ENCODE data around the gene ANAPC5. TPM values are rescaled to one million over a fixed set of nuclear protein-coding genes. Genes with fewer than 3 reads are reported as not detected.
"Not testable (repeated sequence)": the region's sequence is repeated elsewhere in the genome, so short reads cannot be mapped to it uniquely, and the experiment has no call there.

ANAPC5 gene
- total RNA-seq, 2 donors from 2014 or later, result 70.6 to 86.2 TPM

DNA sequence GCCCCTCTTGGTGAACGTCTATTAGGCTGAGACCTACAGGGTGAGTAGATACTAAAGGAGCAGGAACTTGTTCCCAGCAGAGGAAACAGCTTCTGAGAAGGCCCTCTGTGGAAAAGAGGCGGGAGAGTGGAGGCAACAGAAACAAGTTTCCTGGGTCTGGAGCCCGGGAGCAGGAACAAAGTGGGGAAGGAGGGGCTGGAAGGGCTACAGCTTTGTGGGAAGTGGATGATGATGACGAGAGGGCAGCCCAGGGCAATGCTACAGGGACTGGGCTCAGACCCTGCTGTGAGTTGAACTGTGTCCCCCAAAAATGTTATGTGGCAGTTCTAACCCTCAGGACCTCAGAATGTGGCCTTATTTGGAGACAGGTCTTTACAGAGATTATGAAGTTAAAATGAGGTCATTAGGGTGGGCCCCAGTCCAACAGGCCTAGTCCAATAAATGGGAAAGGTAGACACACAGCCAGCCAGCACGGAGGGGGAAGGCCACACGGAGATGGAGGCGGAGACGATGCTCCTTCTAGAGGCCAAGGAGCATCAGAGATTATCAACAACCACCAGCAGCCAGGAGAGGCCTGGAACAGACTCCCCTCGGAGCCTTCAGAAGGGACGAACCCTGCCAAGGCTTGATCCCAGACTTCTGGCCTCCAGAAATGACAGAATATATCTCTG is 70.0 kb downstream of the ANAPC5 start:
- H3K9ac ChIP-seq (ENCODE audit: low read depth in 2 of 2, low read length in 2 of 2), result no peak overlapping the region
- DNase-seq, result no peak
- H3K4me1 ChIP-seq, result no peaks in the 10 kb centered on the region
- TF ChIP-seq, protein P1, sequence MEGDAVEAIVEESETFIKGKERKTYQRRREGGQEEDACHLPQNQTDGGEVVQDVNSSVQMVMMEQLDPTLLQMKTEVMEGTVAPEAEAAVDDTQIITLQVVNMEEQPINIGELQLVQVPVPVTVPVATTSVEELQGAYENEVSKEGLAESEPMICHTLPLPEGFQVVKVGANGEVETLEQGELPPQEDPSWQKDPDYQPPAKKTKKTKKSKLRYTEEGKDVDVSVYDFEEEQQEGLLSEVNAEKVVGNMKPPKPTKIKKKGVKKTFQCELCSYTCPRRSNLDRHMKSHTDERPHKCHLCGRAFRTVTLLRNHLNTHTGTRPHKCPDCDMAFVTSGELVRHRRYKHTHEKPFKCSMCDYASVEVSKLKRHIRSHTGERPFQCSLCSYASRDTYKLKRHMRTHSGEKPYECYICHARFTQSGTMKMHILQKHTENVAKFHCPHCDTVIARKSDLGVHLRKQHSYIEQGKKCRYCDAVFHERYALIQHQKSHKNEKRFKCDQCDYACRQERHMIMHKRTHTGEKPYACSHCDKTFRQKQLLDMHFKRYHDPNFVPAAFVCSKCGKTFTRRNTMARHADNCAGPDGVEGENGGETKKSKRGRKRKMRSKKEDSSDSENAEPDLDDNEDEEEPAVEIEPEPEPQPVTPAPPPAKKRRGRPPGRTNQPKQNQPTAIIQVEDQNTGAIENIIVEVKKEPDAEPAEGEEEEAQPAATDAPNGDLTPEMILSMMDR (IDR thresholded peaks at IDR 0.05), result no peak
- H3K4me3 ChIP-seq, result no peak overlapping the region
- intact Hi-C loops (cut with DNase I), result no loop called here
- no peak overlapping the region for H3K27ac ChIP-seq
- H3K36me3 ChIP-seq, result no peaks in the 10 kb centered on the region
- H3K27me3 ChIP-seq, result no peaks in the 10 kb centered on the region
- no peaks in the 10 kb centered on the region for H3K9me3 ChIP-seq

DNA sequence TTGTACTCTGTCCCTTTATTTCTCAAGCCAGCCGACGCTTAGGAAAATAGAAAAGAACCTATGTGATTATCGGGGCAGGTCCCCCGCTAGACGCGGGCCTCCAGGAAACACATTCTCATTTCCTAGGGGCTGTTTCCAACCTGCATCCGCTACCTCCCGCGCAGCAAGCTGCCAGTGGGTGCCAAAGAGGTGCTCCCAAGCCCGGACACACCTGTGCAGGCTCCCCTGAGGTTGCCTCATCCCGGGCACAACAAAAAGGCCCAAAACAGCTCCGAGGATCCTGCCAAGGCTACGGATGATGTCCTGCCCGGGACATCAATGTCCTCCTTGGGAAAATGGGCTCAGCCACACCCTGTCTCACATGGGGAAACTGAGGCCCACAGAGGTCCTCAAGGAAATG is 71.1 kb downstream of the ANAPC5 start:
- H3K4me1 ChIP-seq, H3K36me3 ChIP-seq: not testable (repeated sequence)

DNA sequence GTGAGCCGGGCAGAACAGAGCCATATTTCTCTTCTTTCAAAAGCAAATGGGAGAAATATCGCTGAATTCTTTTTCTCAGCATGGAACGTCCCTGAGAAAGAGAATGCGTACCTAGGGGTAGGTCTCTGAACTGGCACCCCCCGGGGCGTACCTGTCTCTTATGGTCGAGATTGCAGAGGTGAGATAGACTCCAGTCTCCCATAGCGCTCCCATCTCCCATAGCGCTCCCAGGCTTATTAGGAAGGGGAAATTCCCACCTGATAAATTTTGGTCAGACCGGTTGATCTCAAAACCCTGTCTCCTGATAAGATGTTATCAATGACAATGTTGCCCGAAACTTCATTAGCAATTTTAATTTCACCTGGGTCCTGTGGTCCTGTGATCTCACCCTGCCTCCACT is 71.7 kb downstream of the ANAPC5 start:
- H3K27ac ChIP-seq; H3K9me3 ChIP-seq; intact Hi-C loops (cut with DNase I); H3K4me1 ChIP-seq; H3K36me3 ChIP-seq; H3K4me3 ChIP-seq; H3K27me3 ChIP-seq; H3K9ac ChIP-seq (ENCODE audit: low read depth in 2 of 2, low read length in 2 of 2); DNase-seq: not testable (repeated sequence)

More for the DNA sequence above, 71.1 kb downstream of the ANAPC5 start:
- H3K9ac ChIP-seq (ENCODE audit: low read depth in 2 of 2, low read length in 2 of 2); intact Hi-C loops (cut with DNase I); H3K9me3 ChIP-seq; H3K27ac ChIP-seq; H3K4me3 ChIP-seq; DNase-seq; H3K27me3 ChIP-seq: not testable (repeated sequence)

DNA sequence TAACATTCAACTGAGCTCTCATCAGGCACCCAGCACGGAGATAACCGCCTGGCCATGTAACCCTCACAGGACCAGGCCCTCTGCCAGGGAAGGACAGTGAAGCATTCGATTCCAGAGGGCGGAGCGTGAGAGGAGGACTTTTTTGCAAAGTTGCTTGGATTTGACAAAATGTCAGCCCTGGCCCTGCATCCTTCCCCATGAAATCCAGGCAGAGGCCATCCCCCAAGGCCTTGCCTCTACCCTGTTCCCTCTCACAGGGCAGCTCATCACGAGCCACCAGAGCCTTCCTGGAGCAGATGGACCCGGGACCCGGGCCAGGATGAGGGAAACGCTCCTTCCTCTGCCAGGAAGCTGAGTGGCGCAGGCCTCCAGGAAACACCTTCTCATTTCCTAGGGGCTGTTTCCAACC is 72.7 kb downstream of the ANAPC5 start:
- no peak overlapping the region for H3K4me3 ChIP-seq
- intact Hi-C loops (cut with DNase I), result no loop called here
- H3K9ac ChIP-seq (ENCODE audit: low read depth in 2 of 2, low read length in 2 of 2), result no peak overlapping the region
- peak; percentile 35 for DNase-seq
- H3K27ac ChIP-seq, result no peak overlapping the region
- TF ChIP-seq, protein P1 (IDR thresholded peaks at IDR 0.05), result no peak
- no peaks in the 10 kb centered on the region for H3K4me1 ChIP-seq
- no peaks in the 10 kb centered on the region for H3K36me3 ChIP-seq
- H3K27me3 ChIP-seq, result no peaks in the 10 kb centered on the region
- no peaks in the 10 kb centered on the region for H3K9me3 ChIP-seq

DNA sequence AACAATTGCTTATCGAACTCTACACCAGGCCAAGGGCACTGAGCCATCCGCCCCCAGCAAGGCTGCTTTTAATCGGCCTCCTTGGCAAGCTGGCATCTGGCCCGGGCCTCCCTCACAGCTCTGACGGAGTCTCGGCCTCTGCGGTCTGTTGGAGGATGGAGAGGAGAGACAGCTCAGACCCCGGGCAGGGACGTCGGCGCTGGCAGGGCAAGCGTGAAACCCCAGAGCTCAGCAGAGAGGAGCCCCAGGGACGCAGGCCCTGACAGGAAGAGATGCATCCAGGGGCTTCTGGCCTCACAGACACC is 73.2 kb downstream of the ANAPC5 start:
- no peak overlapping the region for H3K9ac ChIP-seq (ENCODE audit: low read depth in 2 of 2, low read length in 2 of 2)
- H3K27ac ChIP-seq, result no peak overlapping the region
- H3K9me3 ChIP-seq, result no peaks in the 10 kb centered on the region
- H3K27me3 ChIP-seq, result no peaks in the 10 kb centered on the region
- DNase-seq, result no peak
- TF ChIP-seq, protein P1 (IDR thresholded peaks at IDR 0.05), result no peak
- H3K4me3 ChIP-seq, result no peak overlapping the region
- intact Hi-C loops (cut with DNase I), result no loop called here
- no peaks in the 10 kb centered on the region for H3K4me1 ChIP-seq
- H3K36me3 ChIP-seq, result no peaks in the 10 kb centered on the region

DNA sequence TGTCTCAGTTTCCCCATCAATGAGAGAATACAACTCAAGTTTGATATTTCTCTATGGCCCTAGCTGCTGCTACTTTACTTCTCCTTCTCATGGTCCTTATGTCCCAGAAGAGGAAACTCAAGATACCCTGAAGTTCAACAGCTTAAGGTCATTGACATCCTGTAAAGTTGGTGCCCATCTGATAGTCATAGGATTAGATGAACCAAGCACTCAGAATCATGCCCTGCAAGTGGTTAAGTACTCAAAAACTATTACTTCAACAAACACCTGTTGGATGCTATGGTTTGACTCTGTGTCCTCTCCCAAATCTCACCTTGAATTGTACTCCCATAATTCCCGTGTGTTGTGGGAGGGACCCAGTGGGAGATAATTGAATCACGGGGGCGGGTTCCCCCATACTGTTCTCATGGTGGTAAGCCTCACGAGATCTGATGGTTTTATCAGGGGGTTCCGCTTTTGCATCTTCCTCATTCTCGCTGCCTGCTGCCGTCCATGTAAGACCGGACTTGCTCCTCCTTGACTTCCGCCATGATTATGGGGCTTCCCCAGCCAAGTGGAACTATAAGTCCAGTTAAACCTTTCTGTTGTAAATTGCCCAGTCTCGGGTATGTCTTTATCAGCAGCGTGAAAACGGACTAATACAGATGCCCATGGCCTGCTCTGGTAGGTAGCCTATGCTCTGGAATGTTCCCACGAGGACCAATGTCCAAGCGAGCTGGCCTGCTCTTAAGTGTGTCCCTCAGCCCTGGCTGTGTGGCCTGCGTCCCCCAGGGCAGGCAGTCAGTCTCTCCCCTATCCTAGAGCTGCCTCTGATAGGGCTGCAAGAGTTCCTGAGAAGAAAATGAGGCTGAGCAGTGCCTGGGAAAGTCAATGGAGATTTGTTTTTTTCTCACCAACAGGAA is 73.8 kb downstream of the ANAPC5 start:
- Histone ChIP-seq H3K9ac (ENCODE audit: low read depth in 2 of 2, low read length in 2 of 2) (no peak overlapping the region), H3K4me1 (no peaks in the 10 kb centered on the region), H3K4me3 (no peak overlapping the region), H3K36me3 (no peaks in the 10 kb centered on the region), H3K27me3 (no peaks in the 10 kb centered on the region), H3K9me3 (no peaks in the 10 kb centered on the region), H3K27ac (no peak overlapping the region)
- TF ChIP-seq, protein P1 (IDR thresholded peaks at IDR 0.05), result no peak
- intact Hi-C loops (cut with DNase I), result no loop called here
- DNase-seq, result no peak
